ENCODE data around the gene HPCAL4. TPM values are rescaled to one million over a fixed set of nuclear protein-coding genes. Genes with fewer than 3 reads are reported as not detected.

HPCAL4 gene
- total RNA-seq, 1 donor from 2014 or later = 0.35 TPM

GRCh38 chr1:39652105-39652504 lies 39.1 kb downstream of the HPCAL4 start:
- DNase-seq (ENCODE audit: low read depth) = peak; percentile 45

GRCh38 chr1:39650431-39650830 lies 40.8 kb downstream of the HPCAL4 start:
- DNase-seq (ENCODE audit: low read depth) = no peak

GRCh38 chr1:39649636-39650185 lies 41.5 kb downstream of the HPCAL4 start:
- no peak for DNase-seq (ENCODE audit: low read depth)

DNA sequence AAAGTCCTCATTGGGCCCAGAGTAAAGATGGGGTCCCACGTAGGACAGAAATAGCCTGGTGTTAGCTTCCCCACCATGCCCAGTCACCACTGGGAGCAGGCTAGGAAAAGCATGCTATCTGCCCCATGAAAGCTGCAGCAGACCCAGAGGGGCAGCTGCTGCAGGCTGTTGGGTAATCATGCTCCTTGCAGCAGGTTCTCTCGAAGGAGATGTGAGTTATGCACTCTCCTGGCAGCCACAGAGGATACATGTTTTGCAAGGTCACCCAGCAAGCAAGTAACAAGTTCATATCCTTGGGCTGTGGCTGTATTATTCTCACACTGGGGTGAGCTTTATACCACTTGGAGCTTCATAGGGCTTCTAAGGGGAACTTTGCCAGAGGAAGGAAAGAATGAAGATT lies 42.7 kb downstream of the HPCAL4 start:
- DNase-seq (ENCODE audit: low read depth) = no peak

GRCh38 chr1:39647247-39647646 lies 44.0 kb downstream of the HPCAL4 start:
- DNase-seq (ENCODE audit: low read depth) = no peak

- peak; percentile 97 for DNase-seq (ENCODE audit: low read depth)
Observed at GRCh38 chr1:39646232-39647081, 44.8 kb downstream of the HPCAL4 start.

GRCh38 chr1:39645411-39646043 lies 45.7 kb downstream of the HPCAL4 start:
- DNase-seq (ENCODE audit: low read depth) = no peak

DNA sequence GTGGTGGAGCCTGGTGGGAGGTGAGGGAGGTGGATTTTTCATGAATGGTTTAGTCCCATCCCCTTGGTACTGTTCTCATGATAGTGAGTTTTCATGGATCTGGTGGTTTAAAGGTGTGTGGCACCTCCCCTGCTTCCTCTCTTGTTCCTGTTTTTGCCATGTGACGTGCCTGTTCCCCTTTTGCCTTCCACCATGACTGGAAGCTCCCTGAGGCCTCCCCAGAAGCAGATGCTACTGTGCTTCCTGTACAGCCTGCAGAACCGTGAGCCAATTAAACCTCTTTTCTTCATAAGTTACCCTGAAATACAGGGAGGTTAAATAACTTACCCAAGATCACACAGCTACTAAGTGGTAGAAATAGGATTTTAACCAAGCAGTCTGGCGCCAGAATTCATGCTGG lies 47.5 kb downstream of the HPCAL4 start:
- no peak for DNase-seq (ENCODE audit: low read depth)

GRCh38 chr1:39642796-39643195 lies 48.4 kb downstream of the HPCAL4 start:
- DNase-seq (ENCODE audit: low read depth) = peak; percentile 98

GRCh38 chr1:39640861-39641260 lies 50.4 kb downstream of the HPCAL4 start:
- DNase-seq (ENCODE audit: low read depth) = peak; percentile 91

DNA sequence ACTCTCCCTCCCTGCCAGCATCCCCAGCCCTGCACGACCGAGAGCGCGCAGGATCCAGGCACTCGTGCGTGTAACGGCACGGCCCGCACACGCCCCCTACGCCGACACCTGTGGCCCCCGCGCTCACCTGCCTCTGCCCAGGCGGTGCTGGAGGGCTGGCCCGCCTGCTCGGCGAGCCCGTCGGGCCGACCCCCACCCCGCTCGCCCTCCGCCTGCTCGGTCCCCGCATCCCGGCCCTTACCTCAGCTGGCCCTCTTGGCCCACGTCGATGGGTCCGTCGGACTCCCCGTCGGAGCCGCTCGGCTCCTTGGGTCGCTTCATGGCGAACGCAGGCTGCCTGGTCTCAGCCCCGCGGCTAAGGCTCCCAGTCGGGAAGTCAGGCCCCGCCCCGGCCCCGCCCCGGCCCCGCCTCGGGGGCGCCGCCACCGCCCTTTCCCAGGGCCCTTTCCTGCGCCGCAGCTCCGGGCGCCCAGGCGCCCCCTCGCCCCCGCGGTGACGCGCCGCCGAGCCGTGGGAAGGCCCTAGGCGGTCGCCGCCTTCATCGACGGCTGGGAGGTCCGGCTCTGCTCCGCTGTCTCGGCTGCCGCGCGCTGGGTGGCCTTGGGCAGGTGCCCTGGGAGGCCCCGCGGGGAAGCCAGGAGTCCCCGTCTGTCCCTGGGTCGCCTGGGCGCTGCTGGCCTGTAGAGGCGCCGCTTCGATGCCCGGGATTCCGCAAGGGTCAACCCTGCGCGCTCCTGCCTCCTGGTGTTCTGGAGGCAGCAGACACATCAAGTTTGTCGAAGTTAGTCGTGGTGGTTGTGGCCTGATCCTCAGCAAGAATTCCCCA lies 51.7 kb downstream of the HPCAL4 start, which contains the start of gene HEYL:
HEYL (minus strand) TSS at position 339 of the 826 bp plus-strand sequence; CDS start at position 321, 18 bp downstream.
- peak; percentile 85 for DNase-seq (ENCODE audit: low read depth)

GRCh38 chr1:39638965-39639304 lies 52.3 kb downstream of the HPCAL4 start:
- no peak for DNase-seq (ENCODE audit: low read depth)

DNA sequence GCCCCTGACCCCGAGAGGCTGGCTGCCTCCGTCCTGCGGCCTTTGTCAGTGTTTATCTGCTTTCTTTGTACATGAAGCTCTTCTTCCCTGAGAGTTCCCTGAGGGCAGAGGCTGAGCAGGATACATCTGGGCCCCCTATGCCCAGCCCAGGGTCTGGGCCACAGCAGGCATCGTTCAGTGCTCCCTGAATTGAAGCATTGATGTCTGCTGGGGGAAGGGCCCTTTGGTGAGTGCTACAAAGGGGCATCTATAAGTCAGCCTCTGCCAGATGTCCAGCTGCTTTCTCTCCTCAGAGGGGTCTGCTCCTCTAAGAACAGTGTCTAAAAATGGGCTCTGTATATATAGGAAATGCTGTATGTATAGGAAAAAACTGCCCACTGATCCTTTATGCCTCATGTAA lies 53.9 kb downstream of the HPCAL4 start:
- no peak for DNase-seq (ENCODE audit: low read depth)

- no peak for DNase-seq (ENCODE audit: low read depth)
Observed at GRCh38 chr1:39635871-39636210, 55.4 kb downstream of the HPCAL4 start.

- DNase-seq (ENCODE audit: low read depth) = peak; percentile 71
Observed at GRCh38 chr1:39635205-39635870, 55.9 kb downstream of the HPCAL4 start.

- no peak for DNase-seq (ENCODE audit: low read depth)
Observed at GRCh38 chr1:39633422-39633821, 57.8 kb downstream of the HPCAL4 start.

DNA sequence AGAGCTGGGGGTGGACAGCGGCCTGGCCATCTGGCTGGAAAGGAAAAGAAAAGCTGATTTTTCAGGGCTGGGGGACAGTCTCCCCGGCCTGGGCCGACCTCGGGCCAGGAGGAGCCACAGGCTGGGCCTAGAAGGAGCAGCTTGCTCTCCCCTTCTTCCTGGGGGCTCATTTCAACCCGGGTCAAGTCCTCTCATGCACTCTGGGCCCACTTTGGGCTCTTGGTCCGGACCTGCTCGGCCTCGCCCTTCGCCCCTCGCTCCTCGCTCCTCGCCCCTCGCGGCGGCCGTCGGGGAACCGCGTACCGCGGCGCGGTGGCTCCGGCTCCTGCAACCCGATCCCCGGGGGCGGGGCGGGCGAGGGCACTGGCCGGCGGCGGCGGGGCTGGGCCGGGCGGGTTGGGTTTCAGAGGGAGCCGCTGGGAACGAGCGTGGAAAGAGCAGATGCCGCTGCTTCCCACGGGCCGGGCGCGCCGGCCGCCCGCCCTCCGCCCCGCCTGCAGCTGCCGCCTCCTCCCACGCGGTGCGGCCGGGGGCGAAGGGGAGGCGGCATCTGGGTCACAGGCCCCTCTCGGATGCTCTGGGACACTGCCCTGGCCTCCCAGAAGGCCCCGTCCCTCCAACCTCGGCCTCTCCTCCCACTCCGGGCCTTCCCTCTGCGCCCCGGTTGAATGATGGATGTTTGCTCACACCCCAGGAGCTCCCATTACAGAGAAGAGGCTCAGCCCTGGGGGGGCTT lies 58.4 kb downstream of the HPCAL4 start:
- peak; percentile 91 for DNase-seq (ENCODE audit: low read depth)

DNA sequence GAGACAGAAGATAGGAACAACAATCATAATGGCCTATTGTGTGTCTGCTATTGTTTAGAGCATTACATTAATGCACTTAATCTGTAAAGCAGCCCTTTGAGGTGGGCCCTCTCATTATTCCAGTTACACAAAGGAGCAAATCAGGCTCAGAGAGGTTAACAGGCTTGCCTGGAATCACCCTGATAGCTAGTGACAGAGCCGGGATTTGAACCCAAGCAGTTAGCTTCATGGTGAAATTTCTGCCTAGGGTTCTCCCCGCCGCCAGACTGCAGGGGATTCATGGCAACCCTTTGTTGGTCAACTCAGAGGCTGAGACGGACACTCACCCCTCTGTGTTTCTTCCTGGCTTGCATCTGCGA lies 58.9 kb downstream of the HPCAL4 start:
- DNase-seq (ENCODE audit: low read depth) = no peak

- DNase-seq (ENCODE audit: low read depth) = no peak
Observed at GRCh38 chr1:39631361-39632322, 59.6 kb downstream of the HPCAL4 start.
